Keratinocyte (primary cell): ENCODE measurements around the gene SLC44A3. TPM values are rescaled to one million over a fixed set of nuclear protein-coding genes. Genes with fewer than 3 reads are reported as not detected.

Experiments
- DNase-seq: peaks from one replicate; pipeline ENCODE4 v3.0.0-alpha.2; 2011; ENCODE audit warnings: low read depth, missing footprints, low spot score
- FAIRE-seq: peaks from 2 replicates; lab custom pipeline; 2011; peaks lifted over from hg19 to GRCh38; lab: Jason Lieb, UNC
- H2AFZ ChIP-seq: 2 replicates; pipeline ENCODE4 v1.6.0; 2012; ENCODE audit warnings: low read length, control low read depth, inconsistent platforms; ENCODE audit not compliant: control insufficient read depth
- H3K27ac ChIP-seq: 2 replicates; pipeline ENCODE4 v1.5.1; 2011; ENCODE audit warnings: low read length; ENCODE audit not compliant: control insufficient read depth, insufficient read depth
- H3K27me3 ChIP-seq: 3 replicates; pipeline ENCODE4 v1.6.0; 2011; ENCODE audit warnings: low read length; ENCODE audit not compliant: control insufficient read depth, insufficient read depth; ENCODE audit errors: extremely low read depth
- H3K36me3 ChIP-seq, 2 experiments: 2 replicates in 1 of 2; 3 replicates in 1 of 2; pipeline ENCODE4 v1.5.1; 2011; ENCODE audit warnings: low read length in 2 of 2, mild to moderate bottlenecking in 1 of 2; ENCODE audit not compliant: control insufficient read depth in 2 of 2, insufficient read depth in 2 of 2; ENCODE audit errors: extremely low read depth in 1 of 2
- H3K4me1 ChIP-seq: 3 replicates; pipeline ENCODE4 v1.5.1; 2011; ENCODE audit warnings: low read length; ENCODE audit not compliant: control insufficient read depth, insufficient read depth; ENCODE audit errors: extremely low read depth
- H3K4me2 ChIP-seq: 3 replicates; pipeline ENCODE4 v1.6.0; 2011; ENCODE audit warnings: low read depth, low read length; ENCODE audit not compliant: control insufficient read depth, insufficient read depth; ENCODE audit errors: extremely low read depth
- H3K4me3 ChIP-seq, 3 experiments: fragments of 200-600 bp in 1 of 3; sonication (generic) in 1 of 3; 2 replicates in 2 of 3; 3 replicates in 1 of 3; pipeline ENCODE4 v1.5.1; 2011 to 2016; ENCODE audit warnings: low read length in 3 of 3, mild to moderate bottlenecking in 3 of 3, control low read depth in 2 of 3, inconsistent platforms in 1 of 3, low read depth in 1 of 3, mixed read lengths in 1 of 3, mixed run types in 1 of 3, moderate library complexity in 1 of 3; ENCODE audit not compliant: control insufficient read depth in 2 of 3, insufficient read depth in 2 of 3; ENCODE audit errors: extremely low read depth in 1 of 3
- H3K79me2 ChIP-seq: 2 replicates; pipeline ENCODE4 v1.6.0; 2012; ENCODE audit warnings: low read length; ENCODE audit not compliant: control insufficient read depth, insufficient read depth
- H3K9ac ChIP-seq: 3 replicates; pipeline ENCODE4 v1.6.0; 2011; ENCODE audit warnings: low read length; ENCODE audit not compliant: control insufficient read depth, insufficient read depth; ENCODE audit errors: extremely low read depth
- H3K9me1 ChIP-seq: 3 replicates; pipeline ENCODE4 v1.6.0; 2011; ENCODE audit warnings: low read length; ENCODE audit not compliant: control insufficient read depth, insufficient read depth; ENCODE audit errors: extremely low read depth
- H3K9me3 ChIP-seq: 2 replicates; pipeline ENCODE4 v1.5.1; 2012; ENCODE audit warnings: low read depth, low read length; ENCODE audit not compliant: control insufficient read depth
- H4K20me1 ChIP-seq: 3 replicates; pipeline ENCODE4 v1.6.0; 2011; ENCODE audit warnings: low read length; ENCODE audit not compliant: control insufficient read depth, insufficient read depth; ENCODE audit errors: extremely low read depth
- CTCF ChIP-seq, 3 experiments: IDR thresholded peaks in 1 of 3; conservative IDR thresholded peaks in 1 of 3; optimal IDR thresholded peaks in 1 of 3; 2 replicates in 2 of 3; 3 replicates in 1 of 3; pipeline versions ENCODE3 to v1.5.1; 2011; ENCODE audit warnings: low read length in 3 of 3, mild to moderate bottlenecking in 3 of 3, moderate library complexity in 2 of 3, control low read depth in 1 of 3, inconsistent platforms in 1 of 3; ENCODE audit not compliant: insufficient read depth in 2 of 3; ENCODE audit errors: extremely low read depth in 1 of 3
- EZH2 ChIP-seq: IDR thresholded peaks from one replicate; pipeline ENCODE4 v1.6.1; 2012; ENCODE audit warnings: inconsistent platforms, mild to moderate bottlenecking, low read length, moderate library complexity
- dilution Hi-C: fragments of 300-500 bp; cut with MboI; formaldehyde crosslinking; loops from one replicate; pipeline ENCODE4 v1.7.0; 2020; ENCODE audit warnings: low sequenced_read_pairs; ENCODE audit not compliant: extremely low pct_ligation_motif_present
- polyA plus RNA-seq, 5 experiments: library from polyadenylated mRNA; depleted of rRNA in 3 of 5; stranded (reverse) in 3 of 5; stranded (forward) in 1 of 5; unstranded in 1 of 5; fragments of >200 nt; gene quantifications; 1 replicate in 1 of 5; 2 replicates in 3 of 5; 3 replicates in 1 of 5; pipeline versions ENCODE4 v1.2.1 to v1.2.3, GENCODE V29; 2011 to 2012; ENCODE audit warnings: missing spikeins in 2 of 5, low read depth in 1 of 5, low replicate concordance in 1 of 5

SLC44A3 gene
- polyA plus RNA-seq, 1 donor (not counting 4 experiments of a cell fraction or from before 2014, with no cell fraction given), result 7.3 TPM

GRCh38 chr1:94929351-94930217 is 109.4 kb downstream of the SLC44A3 start:
- no peaks in the 10 kb centered on the region for H3K9me1 ChIP-seq
- H3K27ac ChIP-seq, result no peak overlapping the region

GRCh38 chr1:94931254-94931841 is 111.2 kb downstream of the SLC44A3 start:
- no peaks in the 10 kb centered on the region for H3K9me1 ChIP-seq
- TF ChIP-seq EZH2, result no peak
- no peak for TF ChIP-seq CTCF (optimal IDR thresholded peaks at IDR 0.05 in 1 of 3, IDR thresholded peaks at IDR 0.05 in 1 of 3, conservative IDR thresholded peaks at IDR 0.05 in 1 of 3; ENCODE audit: extremely low read depth in 1 of 3, insufficient read depth in 2 of 3, low read length in 3 of 3)
- H3K27ac ChIP-seq, result no peak overlapping the region
- DNase-seq (no peak), FAIRE-seq (no peak)
- H3K4me3 ChIP-seq, result no peak overlapping the region
- no peaks in the 10 kb centered on the region for H3K79me2 ChIP-seq
- H3K9ac ChIP-seq, result no peak overlapping the region
- H3K4me2 ChIP-seq, result no peak overlapping the region
- H3K36me3 ChIP-seq, result no peaks in the 10 kb centered on the region
- dilution Hi-C loops, result no loop called here
- H3K9me3 ChIP-seq, result no peaks in the 10 kb centered on the region
- H3K4me1 ChIP-seq, result no peaks in the 10 kb centered on the region
- no peaks in the 10 kb centered on the region for H4K20me1 ChIP-seq
- H2AFZ ChIP-seq, result no peak overlapping the region
- H3K27me3 ChIP-seq, result no peaks in the 10 kb centered on the region

More at GRCh38 chr1:94929351-94930217, 109.4 kb downstream of the SLC44A3 start:
- FAIRE-seq (no peak), DNase-seq (no peak)
- H3K4me2 ChIP-seq, result no peak overlapping the region
- H2AFZ ChIP-seq, result no peak overlapping the region
- dilution Hi-C loops, result no loop called here
- no peaks in the 10 kb centered on the region for H3K36me3 ChIP-seq
- peaks cover 4% of the 10 kb centered on the region for H3K4me1 ChIP-seq
- H3K79me2 ChIP-seq, result peaks cover 16% of the 10 kb centered on the region
- no peak overlapping the region for H3K9ac ChIP-seq
- no peak for TF ChIP-seq CTCF (optimal IDR thresholded peaks at IDR 0.05 in 1 of 3, IDR thresholded peaks at IDR 0.05 in 1 of 3, conservative IDR thresholded peaks at IDR 0.05 in 1 of 3; ENCODE audit: extremely low read depth in 1 of 3, insufficient read depth in 2 of 3, low read length in 3 of 3)
- no peak for TF ChIP-seq EZH2
- no peak overlapping the region for H3K4me3 ChIP-seq
- H3K9me3 ChIP-seq, result no peaks in the 10 kb centered on the region
- no peaks in the 10 kb centered on the region for H3K27me3 ChIP-seq
- H4K20me1 ChIP-seq, result no peaks in the 10 kb centered on the region
